ENCODE measurements around the gene CERS1. TPM values are rescaled to one million over a fixed set of nuclear protein-coding genes. Genes with fewer than 3 reads are reported as not detected.

The CERS1 gene
- total and polyA plus RNA-seq, 10 of the 15 experiments (the other 5 are each of a cell fraction or from before 2014, with no cell fraction given), result 0.19 TPM; not detected in 9

DNA sequence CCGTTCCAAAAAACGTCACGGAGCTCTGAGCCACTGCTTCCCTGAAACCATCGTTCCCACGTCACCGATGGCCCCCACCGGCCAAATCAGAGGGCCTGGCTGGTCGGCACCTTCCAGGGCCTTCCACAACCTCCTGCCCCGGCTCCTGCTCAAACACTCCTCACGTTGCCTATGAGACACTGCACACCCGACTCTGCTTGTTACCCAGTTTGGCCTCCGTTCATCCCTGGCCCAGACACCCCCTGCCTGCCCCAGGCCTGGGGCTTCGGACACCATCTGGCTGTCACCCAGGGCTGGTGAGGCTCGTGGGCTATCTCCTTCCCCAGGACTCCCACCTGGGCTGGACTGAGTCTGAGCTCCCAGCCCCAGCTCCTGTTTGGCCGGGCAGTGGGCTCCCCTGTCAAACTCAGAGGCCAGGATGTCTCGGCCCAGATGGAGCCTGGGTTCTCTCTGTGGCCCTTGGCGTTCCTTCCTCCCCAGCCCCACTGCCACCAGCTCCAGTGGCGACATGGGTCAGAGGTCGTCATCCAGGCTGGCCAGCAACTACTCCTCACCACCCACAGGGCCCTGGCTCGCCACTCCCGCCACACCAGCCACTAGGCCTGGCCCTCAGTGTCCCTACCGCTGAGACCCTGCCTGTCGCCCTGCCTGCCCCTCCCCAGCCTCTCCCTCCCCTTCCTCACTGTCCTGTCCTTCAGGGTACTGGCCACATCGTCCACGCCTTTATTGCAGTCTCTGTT, 17.7 kb downstream of the CERS1 start (continued):
- no peak for TF ChIP-seq SMAD1 (IDR thresholded peaks at IDR 0.05; ENCODE audit: low read depth, partially characterized antibody)

DNA sequence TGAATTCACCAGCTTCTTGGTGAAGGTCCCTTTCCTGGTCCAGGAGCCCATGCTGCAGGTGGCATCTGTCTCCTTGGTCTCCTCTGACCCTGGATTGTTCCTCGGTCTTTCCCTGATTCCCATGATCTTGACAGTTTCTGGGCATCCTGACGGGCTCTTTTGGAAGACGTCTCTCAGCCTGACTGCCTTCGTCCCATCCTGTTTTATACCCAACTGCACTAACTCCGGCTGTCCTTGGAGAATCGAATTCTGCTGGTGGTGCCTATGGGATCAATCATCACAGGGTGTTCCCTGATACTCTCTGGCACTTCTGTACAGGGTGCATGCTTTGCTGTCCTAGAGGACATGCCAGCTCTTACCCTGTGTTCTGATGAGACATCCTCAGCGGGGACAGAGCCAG, 19.1 kb downstream of the CERS1 start:
- FAIRE-seq (no peak), DNase-seq (ENCODE audit: low read depth, low spot score) (no peak), ATAC-seq (no peak)
- ChIA-PET SMC1A (ENCODE audit: uncharacterized antibody, unreplicated experiment) (interaction anchor here (1.6 kb wide), 1 partner anchor 13 kb away, joined by 3 read pairs; no protein-coding TSS in a partner anchor), CTCF (interaction anchor here (1.1 to 1.2 kb wide), 2 partner anchors 30 to 110 kb away, joined by 3 read pairs; no protein-coding TSS in a partner anchor), POLR2A (no interaction called here), RAD21 (ENCODE audit: unreplicated experiment) (interaction anchor here (1.4 kb wide), 1 partner anchor 10 kb away, joined by 3 read pairs; no protein-coding TSS in a partner anchor)
- no peak overlapping the region for H3K27ac ChIP-seq (ENCODE audit: control insufficient read depth, insufficient read depth)
- H3K79me2 ChIP-seq (ENCODE audit: control insufficient read depth, insufficient read depth, low read length), result no peaks in the 10 kb centered on the region
- BruUV-seq (replicated peaks), result no TSS peak
- in situ Hi-C loops (cut with MboI) (no loop called here), intact Hi-C loops (cut with micrococcal nuclease; ENCODE audit: unreplicated experiment) (no loop called here)
- no peaks in the 10 kb centered on the region for H3K9me3 ChIP-seq (replicated peaks; ENCODE audit: control insufficient read depth, insufficient read depth, low read length)
- H2AFZ ChIP-seq (ENCODE audit: control insufficient read depth, low read depth, low read length), result no peak overlapping the region
- no peak overlapping the region for H3K4me2 ChIP-seq (ENCODE audit: control insufficient read depth, insufficient read depth)
- 81% methylated on average over 7 of the region's 7 CpGs for WGBS (ENCODE audit: insufficient coverage, insufficient replicate concordance, low lambda C conversion rate, missing lambda C conversion rate)
- no peaks in the 10 kb centered on the region for H3K27me3 ChIP-seq (replicated peaks in 1 of 2; ENCODE audit: control insufficient read depth in 2 of 2, insufficient read depth in 2 of 2, low read length in 1 of 2)
- H4K20me1 ChIP-seq (ENCODE audit: control insufficient read depth, insufficient read depth), result no peaks in the 10 kb centered on the region
- H3K36me3 ChIP-seq (ENCODE audit: control insufficient read depth in 2 of 2, insufficient read depth in 2 of 2, low read length in 1 of 2), result no peaks in the 10 kb centered on the region
- H3K4me3 ChIP-seq, result no peak overlapping the region
- no peaks in the 10 kb centered on the region for H3K4me1 ChIP-seq (ENCODE audit: control insufficient read depth, insufficient read depth, low read length)
- no peak overlapping the region for H3K9ac ChIP-seq (ENCODE audit: control insufficient read depth, insufficient read depth, low read length)
- TF ChIP-seq SIX5 (IDR thresholded peaks at IDR 0.05; ENCODE audit: low read depth, low read length, severe bottlenecking) (no peak), NR2C2 (IDR thresholded peaks at IDR 0.05; ENCODE audit: borderline replicate concordance, control insufficient read depth, insufficient read length, low read depth) (no peak), BMI1 (IDR thresholded peaks at IDR 0.05; ENCODE audit: borderline replicate concordance) (no peak), NFIC (IDR thresholded peaks at IDR 0.05; ENCODE audit: low read depth, low read length) (no peak), POLR2AphosphoS2 (IDR thresholded peaks at IDR 0.05; ENCODE audit: low read depth, low read length) (no peak), SMC3 (IDR thresholded peaks at IDR 0.05; ENCODE audit: borderline replicate concordance, low read length) (no peak), TBL1XR1 (IDR thresholded peaks at IDR 0.05; ENCODE audit: low read depth, low read length) (no peak), FOXK2 (IDR thresholded peaks at IDR 0.05) (no peak), TAF1 (IDR thresholded peaks at IDR 0.05; ENCODE audit: borderline replicate concordance, low read depth, low read length) (no peak), RUNX3 (IDR thresholded peaks at IDR 0.05; ENCODE audit: low read length) (no peak), EED (IDR thresholded peaks at IDR 0.05; ENCODE audit: low read depth) (no peak), POLR2AphosphoS5 (IDR thresholded peaks at IDR 0.05; ENCODE audit: low read length) (no peak), BRCA1 (IDR thresholded peaks at IDR 0.05; ENCODE audit: low read depth, low read length) (no peak), SRF (IDR thresholded peaks at IDR 0.05; ENCODE audit: low read depth in 2 of 2, low read length in 2 of 2) (no peak), ZNF622 (IDR thresholded peaks at IDR 0.05) (no peak)
- TF ChIP-seq, protein P1, sequence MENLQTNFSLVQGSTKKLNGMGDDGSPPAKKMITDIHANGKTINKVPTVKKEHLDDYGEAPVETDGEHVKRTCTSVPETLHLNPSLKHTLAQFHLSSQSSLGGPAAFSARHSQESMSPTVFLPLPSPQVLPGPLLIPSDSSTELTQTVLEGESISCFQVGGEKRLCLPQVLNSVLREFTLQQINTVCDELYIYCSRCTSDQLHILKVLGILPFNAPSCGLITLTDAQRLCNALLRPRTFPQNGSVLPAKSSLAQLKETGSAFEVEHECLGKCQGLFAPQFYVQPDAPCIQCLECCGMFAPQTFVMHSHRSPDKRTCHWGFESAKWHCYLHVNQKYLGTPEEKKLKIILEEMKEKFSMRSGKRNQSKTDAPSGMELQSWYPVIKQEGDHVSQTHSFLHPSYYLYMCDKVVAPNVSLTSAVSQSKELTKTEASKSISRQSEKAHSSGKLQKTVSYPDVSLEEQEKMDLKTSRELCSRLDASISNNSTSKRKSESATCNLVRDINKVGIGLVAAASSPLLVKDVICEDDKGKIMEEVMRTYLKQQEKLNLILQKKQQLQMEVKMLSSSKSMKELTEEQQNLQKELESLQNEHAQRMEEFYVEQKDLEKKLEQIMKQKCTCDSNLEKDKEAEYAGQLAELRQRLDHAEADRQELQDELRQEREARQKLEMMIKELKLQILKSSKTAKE (IDR thresholded peaks at IDR 0.05; ENCODE audit: low read depth, poor library complexity, severe bottlenecking), result no peak
- TF ChIP-seq, protein P2, sequence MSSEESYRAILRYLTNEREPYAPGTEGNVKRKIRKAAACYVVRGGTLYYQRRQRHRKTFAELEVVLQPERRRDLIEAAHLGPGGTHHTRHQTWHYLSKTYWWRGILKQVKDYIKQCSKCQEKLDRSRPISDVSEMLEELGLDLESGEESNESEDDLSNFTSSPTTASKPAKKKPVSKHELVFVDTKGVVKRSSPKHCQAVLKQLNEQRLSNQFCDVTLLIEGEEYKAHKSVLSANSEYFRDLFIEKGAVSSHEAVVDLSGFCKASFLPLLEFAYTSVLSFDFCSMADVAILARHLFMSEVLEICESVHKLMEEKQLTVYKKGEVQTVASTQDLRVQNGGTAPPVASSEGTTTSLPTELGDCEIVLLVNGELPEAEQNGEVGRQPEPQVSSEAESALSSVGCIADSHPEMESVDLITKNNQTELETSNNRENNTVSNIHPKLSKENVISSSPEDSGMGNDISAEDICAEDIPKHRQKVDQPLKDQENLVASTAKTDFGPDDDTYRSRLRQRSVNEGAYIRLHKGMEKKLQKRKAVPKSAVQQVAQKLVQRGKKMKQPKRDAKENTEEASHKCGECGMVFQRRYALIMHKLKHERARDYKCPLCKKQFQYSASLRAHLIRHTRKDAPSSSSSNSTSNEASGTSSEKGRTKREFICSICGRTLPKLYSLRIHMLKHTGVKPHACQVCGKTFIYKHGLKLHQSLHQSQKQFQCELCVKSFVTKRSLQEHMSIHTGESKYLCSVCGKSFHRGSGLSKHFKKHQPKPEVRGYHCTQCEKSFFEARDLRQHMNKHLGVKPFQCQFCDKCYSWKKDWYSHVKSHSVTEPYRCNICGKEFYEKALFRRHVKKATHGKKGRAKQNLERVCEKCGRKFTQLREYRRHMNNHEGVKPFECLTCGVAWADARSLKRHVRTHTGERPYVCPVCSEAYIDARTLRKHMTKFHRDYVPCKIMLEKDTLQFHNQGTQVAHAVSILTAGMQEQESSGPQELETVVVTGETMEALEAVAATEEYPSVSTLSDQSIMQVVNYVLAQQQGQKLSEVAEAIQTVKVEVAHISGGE (CRISPR knock-in tag; IDR thresholded peaks at IDR 0.05), result no peak
